ENCODE results near the gene MSL1.

MSL1 gene, protein sequence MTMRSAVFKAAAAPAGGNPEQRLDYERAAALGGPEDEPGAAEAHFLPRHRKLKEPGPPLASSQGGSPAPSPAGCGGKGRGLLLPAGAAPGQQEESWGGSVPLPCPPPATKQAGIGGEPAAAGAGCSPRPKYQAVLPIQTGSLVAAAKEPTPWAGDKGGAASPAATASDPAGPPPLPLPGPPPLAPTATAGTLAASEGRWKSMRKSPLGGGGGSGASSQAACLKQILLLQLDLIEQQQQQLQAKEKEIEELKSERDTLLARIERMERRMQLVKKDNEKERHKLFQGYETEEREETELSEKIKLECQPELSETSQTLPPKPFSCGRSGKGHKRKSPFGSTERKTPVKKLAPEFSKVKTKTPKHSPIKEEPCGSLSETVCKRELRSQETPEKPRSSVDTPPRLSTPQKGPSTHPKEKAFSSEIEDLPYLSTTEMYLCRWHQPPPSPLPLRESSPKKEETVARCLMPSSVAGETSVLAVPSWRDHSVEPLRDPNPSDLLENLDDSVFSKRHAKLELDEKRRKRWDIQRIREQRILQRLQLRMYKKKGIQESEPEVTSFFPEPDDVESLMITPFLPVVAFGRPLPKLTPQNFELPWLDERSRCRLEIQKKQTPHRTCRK

GRCh38 chr17:40121181-40122135, at the start of gene MSL1:
Gene MSL1, plus strand, starts transcription at chr17:40121971. Its CDS starts 642 bp downstream, at chr17:40122613.
- peaks cover 63% of the 10 kb centered on the region for H3K79me2 ChIP-seq (ENCODE audit: control insufficient read depth, low read length)
- H3K4me3 ChIP-seq (ENCODE audit: low read length), result peak within 1 kb of the TSS; percentile 84
- no peaks in the 10 kb centered on the region for H3K9me2 ChIP-seq (replicated peaks; ENCODE audit: control insufficient read depth, low read length)
- H4K20me1 ChIP-seq (ENCODE audit: control insufficient read depth, insufficient read depth, low read depth, low read length), result peaks cover 13% of the 10 kb centered on the region
- H3K9me3 ChIP-seq (ENCODE audit: control insufficient read depth, insufficient read depth, low read length), result no peaks in the 10 kb centered on the region
- TF ChIP-seq, protein P1, sequence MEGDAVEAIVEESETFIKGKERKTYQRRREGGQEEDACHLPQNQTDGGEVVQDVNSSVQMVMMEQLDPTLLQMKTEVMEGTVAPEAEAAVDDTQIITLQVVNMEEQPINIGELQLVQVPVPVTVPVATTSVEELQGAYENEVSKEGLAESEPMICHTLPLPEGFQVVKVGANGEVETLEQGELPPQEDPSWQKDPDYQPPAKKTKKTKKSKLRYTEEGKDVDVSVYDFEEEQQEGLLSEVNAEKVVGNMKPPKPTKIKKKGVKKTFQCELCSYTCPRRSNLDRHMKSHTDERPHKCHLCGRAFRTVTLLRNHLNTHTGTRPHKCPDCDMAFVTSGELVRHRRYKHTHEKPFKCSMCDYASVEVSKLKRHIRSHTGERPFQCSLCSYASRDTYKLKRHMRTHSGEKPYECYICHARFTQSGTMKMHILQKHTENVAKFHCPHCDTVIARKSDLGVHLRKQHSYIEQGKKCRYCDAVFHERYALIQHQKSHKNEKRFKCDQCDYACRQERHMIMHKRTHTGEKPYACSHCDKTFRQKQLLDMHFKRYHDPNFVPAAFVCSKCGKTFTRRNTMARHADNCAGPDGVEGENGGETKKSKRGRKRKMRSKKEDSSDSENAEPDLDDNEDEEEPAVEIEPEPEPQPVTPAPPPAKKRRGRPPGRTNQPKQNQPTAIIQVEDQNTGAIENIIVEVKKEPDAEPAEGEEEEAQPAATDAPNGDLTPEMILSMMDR (IDR thresholded peaks at IDR 0.05; ENCODE audit: low read depth, low read length, poor library complexity, severe bottlenecking), result no peak
- H3K27me3 ChIP-seq (ENCODE audit: control insufficient read depth, low read length), result no peaks in the 10 kb centered on the region
- peaks cover 48% of the 10 kb centered on the region for H3K36me3 ChIP-seq (ENCODE audit: control insufficient read depth, low read length)
- H3K27ac ChIP-seq (ENCODE audit: low read depth, low read length), result peak within 1 kb of the TSS; percentile 60
- H3K4me2 ChIP-seq (ENCODE audit: low read length), result peak within 1 kb of the TSS; percentile 97
- H3K4me1 ChIP-seq (ENCODE audit: control insufficient read depth, low read length), result peaks cover 26% of the 10 kb centered on the region
- H3F3A ChIP-seq (ENCODE audit: control insufficient read depth, insufficient read depth), result peaks cover 7% of the 10 kb centered on the region; the same call in 1 of the 2 replicates

GRCh38 chr17:40072040-40072734, 49.6 kb upstream of the MSL1 start:
- Histone ChIP-seq H3F3A (ENCODE audit: control insufficient read depth, insufficient read depth) (no peaks in the 10 kb centered on the region), H3K9me3 (ENCODE audit: control insufficient read depth, insufficient read depth, low read length) (no peaks in the 10 kb centered on the region), H3K9me2 (replicated peaks; ENCODE audit: control insufficient read depth, low read length) (no peaks in the 10 kb centered on the region), H3K27ac (ENCODE audit: low read depth, low read length) (no peak overlapping the region), H4K20me1 (ENCODE audit: control insufficient read depth, insufficient read depth, low read depth, low read length) (no peaks in the 10 kb centered on the region), H3K4me1 (ENCODE audit: control insufficient read depth, low read length) (peaks cover 52% of the 10 kb centered on the region), H3K79me2 (ENCODE audit: control insufficient read depth, low read length) (no peaks in the 10 kb centered on the region), H3K36me3 (ENCODE audit: control insufficient read depth, low read length) (no peaks in the 10 kb centered on the region), H3K4me2 (ENCODE audit: low read length) (no peak overlapping the region), H3K4me3 (ENCODE audit: low read length) (no peak overlapping the region), H3K27me3 (ENCODE audit: control insufficient read depth, low read length) (no peaks in the 10 kb centered on the region)
- TF ChIP-seq EZH2phosphoT487 (IDR thresholded peaks at IDR 0.05; ENCODE audit: borderline replicate concordance, low read length), result no peak
- TF ChIP-seq, protein P1 (IDR thresholded peaks at IDR 0.05; ENCODE audit: low read depth, low read length, poor library complexity, severe bottlenecking), result no peak

- H3K79me2 ChIP-seq (ENCODE audit: control insufficient read depth, low read length), result no peaks in the 10 kb centered on the region
- H3K4me3 ChIP-seq (ENCODE audit: low read length), result no peak overlapping the region
- no peak overlapping the region for H3K27ac ChIP-seq (ENCODE audit: low read depth, low read length)
- no peaks in the 10 kb centered on the region for H3K27me3 ChIP-seq (ENCODE audit: control insufficient read depth, low read length)
- H3K9me2 ChIP-seq (replicated peaks; ENCODE audit: control insufficient read depth, low read length), result no peaks in the 10 kb centered on the region
- H3F3A ChIP-seq (ENCODE audit: control insufficient read depth, insufficient read depth), result no peaks in the 10 kb centered on the region
- peaks cover 50% of the 10 kb centered on the region for H3K4me1 ChIP-seq (ENCODE audit: control insufficient read depth, low read length)
- no peaks in the 10 kb centered on the region for H4K20me1 ChIP-seq (ENCODE audit: control insufficient read depth, insufficient read depth, low read depth, low read length)
- no peak overlapping the region for H3K4me2 ChIP-seq (ENCODE audit: low read length)
- TF ChIP-seq EZH2phosphoT487 (IDR thresholded peaks at IDR 0.05; ENCODE audit: borderline replicate concordance, low read length), result no peak
- TF ChIP-seq, protein P1 (IDR thresholded peaks at IDR 0.05; ENCODE audit: low read depth, low read length, poor library complexity, severe bottlenecking), result no peak
- H3K9me3 ChIP-seq (ENCODE audit: control insufficient read depth, insufficient read depth, low read length), result no peaks in the 10 kb centered on the region
- H3K36me3 ChIP-seq (ENCODE audit: control insufficient read depth, low read length), result no peaks in the 10 kb centered on the region
Measured at GRCh38 chr17:40072735-40073346, 48.9 kb upstream of the MSL1 start.

Data from DOHH2 (cell line).